Chondrocyte (in vitro differentiated cells): Measurements from ENCODE around the gene PDZD7. TPM values are rescaled to one million over a fixed set of nuclear protein-coding genes. Genes with fewer than 3 reads are reported as not detected.

Source experiments
- DNase-seq: peaks from one replicate; pipeline ENCODE4 v3.0.0; 2021; ENCODE audit warnings: mixed read lengths, low spot score
- H3K27ac Mint-ChIP-seq: one replicate; pipeline ENCODE4 v1.8.0; 2021; ENCODE audit warnings: mild to moderate bottlenecking, moderate library complexity, mixed read lengths; ENCODE audit not compliant: unreplicated experiment
- H3K27me3 Mint-ChIP-seq: 2 replicates; pipeline ENCODE4 v1.8.0; 2021; ENCODE audit warnings: low read depth, mixed read lengths
- H3K36me3 Mint-ChIP-seq: 2 replicates; pipeline ENCODE4 v1.8.0; 2021; ENCODE audit warnings: low read depth, mixed read lengths
- H3K4me1 Mint-ChIP-seq: 2 replicates; pipeline ENCODE4 v1.8.0; 2021; ENCODE audit warnings: low read depth, mild to moderate bottlenecking, mixed read lengths
- H3K4me3 Mint-ChIP-seq: one replicate; pipeline ENCODE4 v1.8.0; 2021; ENCODE audit warnings: mild to moderate bottlenecking, moderate library complexity, mixed read lengths; ENCODE audit not compliant: unreplicated experiment
- H3K9me3 Mint-ChIP-seq: 2 replicates; pipeline ENCODE4 v1.8.0; 2021; ENCODE audit warnings: low read depth, mixed read lengths
- total RNA-seq: library from RNA; stranded (reverse); gene quantifications from 3 replicates; pipeline ENCODE4 v1.2.1, GENCODE V29; 2021
- TF ChIP-seq, protein P1 (sequence below): fragments of 200-600 bp; sonication (generic); IDR thresholded peaks from 2 replicates; pipeline ENCODE4 v1.5.0; 2021; ENCODE audit warnings: antibody characterized with exemption, mild to moderate bottlenecking, moderate library complexity

PDZD7 gene
- total RNA-seq, 1 donor from 2014 or later, result 1.8 TPM

DNA sequence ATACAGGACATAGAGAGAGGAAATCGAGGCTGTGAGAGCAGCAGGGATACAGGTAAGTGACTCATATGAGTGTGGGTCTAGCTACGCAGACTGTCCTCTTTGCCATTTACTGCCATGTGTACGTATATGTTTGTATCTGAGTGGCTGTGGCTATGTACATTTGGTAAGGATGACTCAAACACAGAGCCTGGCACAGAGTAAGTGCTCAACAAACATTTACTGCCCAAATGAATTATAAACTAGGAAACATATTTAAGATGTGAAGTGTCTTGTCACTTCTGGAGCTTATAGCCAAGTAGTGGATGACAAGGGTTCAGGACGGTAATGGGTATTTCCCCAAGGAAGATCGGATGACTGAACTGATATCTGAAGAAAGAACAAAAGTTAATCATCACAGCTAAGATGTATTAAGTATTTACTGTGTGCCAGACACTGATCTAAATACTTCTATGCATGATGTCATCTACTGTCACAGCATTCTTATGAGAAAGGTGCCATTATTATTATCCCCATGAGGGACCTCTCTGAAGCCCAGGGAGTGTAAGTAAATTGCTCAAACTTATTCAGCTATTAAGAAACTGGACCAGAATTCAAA lies 49.7 kb downstream of the PDZD7 start:
- H3K4me3 Mint-ChIP-seq, result no peak overlapping the region

DNA sequence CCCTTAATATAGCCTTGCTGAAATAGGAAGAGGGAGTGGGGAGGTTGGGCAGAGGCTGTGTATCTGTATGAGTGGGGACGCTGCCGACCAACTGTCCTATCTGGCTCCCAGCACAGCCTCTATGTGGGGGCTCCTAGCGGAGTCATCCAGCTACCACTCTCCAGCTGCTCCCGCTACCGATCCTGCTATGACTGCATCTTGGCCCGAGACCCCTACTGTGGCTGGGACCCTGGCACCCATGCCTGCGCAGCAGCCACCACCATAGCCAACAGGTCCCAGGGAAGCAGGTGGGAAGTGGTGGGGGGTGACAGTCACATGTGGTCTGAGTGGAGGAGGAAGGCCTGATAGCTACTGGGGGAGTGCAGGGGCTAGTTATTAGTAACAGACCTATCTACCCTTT lies 50.2 kb downstream of the PDZD7 start:
- H3K27ac Mint-ChIP-seq, result no peak overlapping the region
- H3K4me3 Mint-ChIP-seq, result no peak overlapping the region
- peaks cover 6% of the 10 kb centered on the region for H3K36me3 Mint-ChIP-seq
- H3K27me3 Mint-ChIP-seq, result no peaks in the 10 kb centered on the region
- H3K4me1 Mint-ChIP-seq, result peaks cover 3% of the 10 kb centered on the region
- DNase-seq, result peak; percentile 64
- no peaks in the 10 kb centered on the region for H3K9me3 Mint-ChIP-seq
- TF ChIP-seq, protein P1, sequence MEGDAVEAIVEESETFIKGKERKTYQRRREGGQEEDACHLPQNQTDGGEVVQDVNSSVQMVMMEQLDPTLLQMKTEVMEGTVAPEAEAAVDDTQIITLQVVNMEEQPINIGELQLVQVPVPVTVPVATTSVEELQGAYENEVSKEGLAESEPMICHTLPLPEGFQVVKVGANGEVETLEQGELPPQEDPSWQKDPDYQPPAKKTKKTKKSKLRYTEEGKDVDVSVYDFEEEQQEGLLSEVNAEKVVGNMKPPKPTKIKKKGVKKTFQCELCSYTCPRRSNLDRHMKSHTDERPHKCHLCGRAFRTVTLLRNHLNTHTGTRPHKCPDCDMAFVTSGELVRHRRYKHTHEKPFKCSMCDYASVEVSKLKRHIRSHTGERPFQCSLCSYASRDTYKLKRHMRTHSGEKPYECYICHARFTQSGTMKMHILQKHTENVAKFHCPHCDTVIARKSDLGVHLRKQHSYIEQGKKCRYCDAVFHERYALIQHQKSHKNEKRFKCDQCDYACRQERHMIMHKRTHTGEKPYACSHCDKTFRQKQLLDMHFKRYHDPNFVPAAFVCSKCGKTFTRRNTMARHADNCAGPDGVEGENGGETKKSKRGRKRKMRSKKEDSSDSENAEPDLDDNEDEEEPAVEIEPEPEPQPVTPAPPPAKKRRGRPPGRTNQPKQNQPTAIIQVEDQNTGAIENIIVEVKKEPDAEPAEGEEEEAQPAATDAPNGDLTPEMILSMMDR, result no peak

More for the DNA sequence above, 49.7 kb downstream of the PDZD7 start:
- no peak for DNase-seq
- Mint-ChIP-seq H3K27ac (no peak overlapping the region), H3K36me3 (peaks cover 6% of the 10 kb centered on the region), H3K27me3 (no peaks in the 10 kb centered on the region), H3K4me1 (peaks cover 9% of the 10 kb centered on the region), H3K9me3 (no peaks in the 10 kb centered on the region)
- TF ChIP-seq, protein P1, result no peak

DNA sequence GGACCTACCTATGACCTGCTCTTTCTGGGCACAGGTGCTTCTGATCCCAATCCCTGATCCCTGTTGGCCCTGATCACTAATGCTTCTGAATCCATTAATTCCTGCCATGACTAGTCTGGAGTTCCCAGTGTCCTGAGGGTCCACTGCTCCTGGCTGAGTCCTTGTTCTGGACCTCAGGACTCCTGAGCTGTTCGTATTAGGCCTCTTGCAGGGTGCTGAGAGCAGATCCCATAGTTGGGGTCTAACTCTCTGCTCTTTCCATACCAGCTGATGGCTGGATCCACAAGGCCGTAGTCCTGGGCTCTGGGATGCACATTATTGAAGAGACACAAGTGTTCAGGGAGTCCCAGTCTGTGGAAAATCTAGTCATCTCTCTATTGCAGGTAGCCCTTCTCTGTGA lies 50.6 kb downstream of the PDZD7 start:
- TF ChIP-seq, protein P1, result no peak
- Mint-ChIP-seq H3K36me3 (peaks cover 6% of the 10 kb centered on the region), H3K9me3 (no peaks in the 10 kb centered on the region), H3K4me3 (no peak overlapping the region), H3K27ac (no peak overlapping the region), H3K4me1 (peaks cover 3% of the 10 kb centered on the region), H3K27me3 (no peaks in the 10 kb centered on the region)
- peak; percentile 5 for DNase-seq

DNA sequence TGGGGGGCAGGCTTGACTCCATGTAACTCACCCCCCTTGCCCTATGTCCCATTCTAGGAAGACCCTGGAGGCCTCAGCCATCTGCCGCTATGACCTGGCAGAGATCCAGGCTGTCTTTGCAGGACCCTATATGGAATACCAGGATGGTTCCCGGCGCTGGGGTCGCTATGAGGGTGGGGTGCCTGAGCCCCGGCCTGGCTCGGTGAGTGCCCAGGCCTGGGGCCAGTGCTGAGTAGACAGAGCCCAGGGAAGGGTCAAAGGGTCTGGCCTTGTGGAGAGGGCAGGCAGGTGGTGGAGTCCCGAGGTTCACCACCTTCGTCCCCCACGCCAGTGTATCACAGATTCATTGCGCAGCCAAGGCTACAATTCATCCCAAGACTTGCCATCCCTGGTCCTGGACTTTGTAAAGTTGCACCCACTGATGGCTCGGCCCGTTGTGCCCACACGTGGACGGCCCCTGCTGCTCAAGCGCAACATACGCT lies 51.1 kb downstream of the PDZD7 start:
- Mint-ChIP-seq H3K4me3 (no peak overlapping the region), H3K27ac (no peak overlapping the region), H3K36me3 (peaks cover 6% of the 10 kb centered on the region), H3K27me3 (no peaks in the 10 kb centered on the region), H3K4me1 (peaks cover 1% of the 10 kb centered on the region), H3K9me3 (no peaks in the 10 kb centered on the region)
- peak; percentile 65 for DNase-seq
- TF ChIP-seq, protein P1, result no peak

DNA sequence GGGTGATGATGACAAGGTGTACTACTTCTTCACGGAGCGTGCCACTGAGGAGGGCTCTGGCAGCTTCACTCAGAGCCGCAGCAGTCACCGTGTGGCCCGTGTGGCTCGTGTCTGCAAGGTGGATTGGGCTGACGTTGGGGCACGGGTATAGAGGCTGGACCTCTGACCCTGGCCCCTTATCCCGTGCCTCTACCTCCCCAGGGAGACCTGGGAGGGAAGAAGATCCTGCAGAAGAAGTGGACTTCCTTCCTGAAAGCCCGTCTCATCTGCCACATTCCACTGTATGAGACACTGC lies 52.1 kb downstream of the PDZD7 start:
- peak; percentile 58 for DNase-seq
- H3K27ac Mint-ChIP-seq, result no peak overlapping the region
- H3K4me1 Mint-ChIP-seq, result no peaks in the 10 kb centered on the region
- TF ChIP-seq, protein P1, result no peak
- H3K4me3 Mint-ChIP-seq, result no peak overlapping the region
- H3K36me3 Mint-ChIP-seq, result peaks cover 6% of the 10 kb centered on the region
- H3K27me3 Mint-ChIP-seq, result no peaks in the 10 kb centered on the region
- H3K9me3 Mint-ChIP-seq, result no peaks in the 10 kb centered on the region
